ENCODE measurements around the gene POLE. TPM values are rescaled to one million over a fixed set of nuclear protein-coding genes. Genes with fewer than 3 reads are reported as not detected.

Gene POLE
- total RNA-seq, 1 experiment from 2014 or later, result 54.0 TPM

DNA sequence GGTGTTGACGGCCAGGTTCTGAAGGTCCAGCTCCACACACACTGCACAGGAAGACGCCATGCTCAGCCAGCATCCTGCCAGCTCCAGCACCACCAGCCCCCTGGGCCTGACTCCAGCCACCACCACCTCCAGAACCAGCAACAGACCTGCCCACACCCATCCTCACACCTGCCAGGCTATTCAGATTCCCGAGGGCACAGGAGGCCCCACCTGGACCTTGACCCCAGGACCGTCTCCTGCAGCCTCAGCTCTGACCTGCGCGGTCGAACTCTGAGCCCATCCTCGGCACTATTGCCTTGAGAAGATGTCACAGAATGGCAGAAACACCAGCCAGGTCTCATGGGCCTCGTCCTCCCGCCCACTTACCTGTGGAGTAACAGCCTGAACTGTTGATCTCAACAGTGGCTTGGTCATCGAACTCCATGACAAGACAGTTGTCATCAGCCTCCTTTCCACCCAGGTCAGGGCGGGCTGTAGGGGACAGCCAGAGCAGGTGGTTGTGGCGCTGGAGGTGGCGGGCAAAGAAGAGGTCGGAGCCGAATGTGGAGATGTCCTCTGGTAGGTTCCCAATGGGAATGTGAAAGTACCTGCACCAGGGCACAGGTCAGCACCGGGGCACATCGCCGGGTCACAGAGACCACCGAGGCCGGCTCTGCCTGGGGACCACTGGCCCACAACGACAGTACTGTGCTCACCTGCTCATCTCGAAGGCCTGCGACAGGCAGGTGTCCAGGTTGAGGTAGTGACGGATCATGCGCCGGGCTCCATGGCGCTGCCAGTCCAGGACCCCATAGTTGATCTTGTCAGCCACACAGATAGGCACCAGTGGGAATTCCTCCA is 45.1 kb downstream of the POLE start:
- H3K27me3 ChIP-seq (ENCODE audit: control insufficient read depth, insufficient read depth, low read length), result no peaks in the 10 kb centered on the region
- peaks cover 50% of the 10 kb centered on the region for H3K36me3 ChIP-seq (replicated peaks; ENCODE audit: control insufficient read depth, insufficient read depth, low read length)
- H3K4me3 ChIP-seq (ENCODE audit: insufficient read depth, low read depth, low read length), result no peak overlapping the region
- no peak for DNase-seq

DNA sequence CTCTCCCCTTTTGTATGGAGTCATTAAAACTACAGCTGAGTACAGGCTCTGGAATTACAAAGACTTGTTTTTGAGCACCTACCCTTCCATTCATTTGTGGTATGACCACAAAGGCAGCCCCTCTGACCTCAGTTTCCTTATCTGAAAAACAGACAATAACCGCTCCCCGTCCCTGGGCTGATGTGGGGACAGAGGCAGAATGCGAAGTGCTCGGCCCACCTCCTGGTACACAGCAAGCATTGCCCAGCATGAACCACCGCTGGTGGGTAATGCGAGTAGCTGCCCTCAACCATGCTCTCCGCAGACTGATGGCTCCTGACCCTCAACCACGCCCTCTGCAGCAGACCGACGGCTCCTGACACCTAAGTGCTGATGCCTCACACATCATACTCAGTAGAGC is 46.2 kb downstream of the POLE start:
- H3K36me3 ChIP-seq (replicated peaks; ENCODE audit: control insufficient read depth, insufficient read depth, low read length), result peaks cover 51% of the 10 kb centered on the region
- no peak overlapping the region for H3K4me3 ChIP-seq (ENCODE audit: insufficient read depth, low read depth, low read length)
- no peaks in the 10 kb centered on the region for H3K27me3 ChIP-seq (ENCODE audit: control insufficient read depth, insufficient read depth, low read length)
- DNase-seq, result no peak

GRCh38 chr12:132639956-132640520 is 47.1 kb downstream of the POLE start:
- H3K4me3 ChIP-seq (ENCODE audit: insufficient read depth, low read depth, low read length), result no peak overlapping the region
- peaks cover 53% of the 10 kb centered on the region for H3K36me3 ChIP-seq (replicated peaks; ENCODE audit: control insufficient read depth, insufficient read depth, low read length)
- no peaks in the 10 kb centered on the region for H3K27me3 ChIP-seq (ENCODE audit: control insufficient read depth, insufficient read depth, low read length)
- no peak for DNase-seq

DNA sequence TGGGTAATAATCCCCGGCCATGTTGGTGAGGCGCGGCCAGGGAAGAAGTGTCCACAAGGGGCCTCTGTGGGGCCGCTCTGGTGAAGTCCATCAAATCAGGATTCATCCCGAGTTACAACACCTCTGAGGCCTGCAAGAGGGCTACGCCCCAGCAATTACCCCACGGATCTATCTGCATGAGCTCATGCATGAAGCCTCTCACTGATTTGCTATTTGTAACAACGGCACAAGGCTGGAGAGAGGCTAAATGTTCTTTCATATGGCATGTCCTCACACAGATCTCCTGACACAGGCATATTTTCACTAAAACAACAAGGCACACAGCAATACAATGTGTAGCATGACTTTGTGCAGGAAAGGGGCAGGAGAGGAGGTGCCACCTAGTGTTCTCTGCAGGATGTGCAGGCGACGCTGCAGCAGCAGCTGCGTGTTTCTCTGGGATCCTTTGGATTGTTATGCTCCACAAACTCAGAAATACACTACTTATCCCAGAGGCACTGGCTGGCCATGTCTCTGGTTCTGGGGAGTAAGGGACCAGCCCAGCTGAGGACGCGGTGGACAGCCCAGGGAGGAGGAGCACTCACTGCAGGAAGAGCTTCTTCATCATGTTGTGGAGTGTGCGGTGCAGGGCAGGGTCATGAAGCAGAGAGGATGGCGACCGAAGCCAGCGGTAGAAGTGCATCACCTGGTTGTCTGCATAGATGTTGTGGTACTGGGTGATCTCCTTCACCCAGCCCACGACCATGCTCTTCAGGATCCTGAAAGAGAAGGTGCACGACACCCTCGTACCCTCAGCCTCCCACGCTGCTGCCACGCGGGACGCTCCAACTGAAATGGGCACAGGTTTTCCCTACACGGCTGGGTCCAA is 48.4 kb downstream of the POLE start:
- H3K4me3 ChIP-seq (ENCODE audit: insufficient read depth, low read depth, low read length), result no peak overlapping the region
- peaks cover 62% of the 10 kb centered on the region for H3K36me3 ChIP-seq (replicated peaks; ENCODE audit: control insufficient read depth, insufficient read depth, low read length)
- DNase-seq, result peak; percentile 84
- H3K27me3 ChIP-seq (ENCODE audit: control insufficient read depth, insufficient read depth, low read length), result no peaks in the 10 kb centered on the region

DNA sequence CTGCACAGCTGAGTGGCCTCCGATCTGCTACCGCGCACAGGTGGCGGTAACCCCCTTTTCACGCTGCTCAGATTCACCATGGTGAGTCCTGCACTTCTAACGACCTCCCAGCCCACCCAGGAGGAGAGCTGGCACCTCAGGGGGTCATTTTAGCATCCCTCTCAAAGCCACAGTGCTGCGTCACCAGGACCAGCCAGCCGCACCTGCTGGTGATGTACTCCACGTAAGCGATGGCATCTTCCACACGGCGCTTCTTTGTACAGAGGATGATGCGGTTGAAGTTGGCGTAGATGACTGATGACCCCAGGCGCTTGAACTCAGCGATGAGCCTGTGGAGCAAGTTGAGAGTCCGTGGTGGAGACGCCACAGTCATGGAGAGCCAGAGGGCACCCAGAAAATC is 49.3 kb downstream of the POLE start:
- Histone ChIP-seq H3K36me3 (replicated peaks; ENCODE audit: control insufficient read depth, insufficient read depth, low read length) (peaks cover 63% of the 10 kb centered on the region), H3K4me3 (ENCODE audit: insufficient read depth, low read depth, low read length) (no peak overlapping the region)

DNA sequence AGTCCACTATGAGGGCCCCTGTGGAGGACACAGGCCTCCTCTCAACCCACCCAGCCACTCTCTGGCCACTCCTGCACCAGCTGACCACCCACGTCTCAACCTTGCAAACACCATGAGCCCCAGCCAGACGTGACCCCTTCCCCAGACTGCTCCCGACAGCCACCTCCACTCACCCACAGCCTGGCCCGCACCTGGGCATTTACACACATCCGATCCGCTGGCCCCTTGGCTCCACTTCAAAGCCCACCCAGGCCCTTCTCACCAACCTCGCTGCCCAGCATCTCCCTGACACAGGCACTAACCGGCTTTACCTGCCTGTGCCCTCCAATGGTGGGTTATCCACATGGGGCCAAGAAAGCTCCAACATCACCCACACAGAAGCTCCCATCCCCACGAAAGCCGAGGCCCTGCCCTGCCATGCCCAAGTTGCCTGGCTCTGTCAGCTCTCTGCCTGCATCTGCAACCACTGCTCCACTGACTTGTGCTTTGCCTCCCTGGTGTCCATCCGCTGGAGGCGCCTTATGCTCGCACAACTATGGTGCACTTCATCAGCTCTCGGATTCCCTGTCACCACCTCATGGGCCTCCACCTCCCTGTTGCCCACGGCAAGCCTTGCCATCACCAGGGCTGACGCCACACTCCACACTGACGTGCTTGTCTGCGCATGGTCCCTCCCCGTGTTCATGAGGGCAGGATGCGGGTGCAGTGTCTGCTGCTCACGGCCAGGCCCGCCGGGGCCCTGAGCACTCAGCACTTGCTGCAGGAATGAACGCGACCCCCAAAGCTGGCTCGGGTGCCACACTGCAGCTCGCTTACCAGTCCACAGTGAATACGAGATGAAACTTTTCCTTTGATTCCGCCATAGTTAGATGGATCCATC is 51.8 kb downstream of the POLE start:
- H3K27me3 ChIP-seq (ENCODE audit: control insufficient read depth, insufficient read depth, low read length), result no peaks in the 10 kb centered on the region
- peaks cover 59% of the 10 kb centered on the region for H3K36me3 ChIP-seq (replicated peaks; ENCODE audit: control insufficient read depth, insufficient read depth, low read length)
- no peak overlapping the region for H3K4me3 ChIP-seq (ENCODE audit: insufficient read depth, low read depth, low read length)
- DNase-seq, result peak; percentile 32

More for the DNA sequence above, 49.3 kb downstream of the POLE start:
- H3K27me3 ChIP-seq (ENCODE audit: control insufficient read depth, insufficient read depth, low read length), result no peaks in the 10 kb centered on the region
- DNase-seq, result no peak

GRCh38 chr12:132634411-132634990 is 52.6 kb downstream of the POLE start:
- H3K36me3 ChIP-seq (replicated peaks; ENCODE audit: control insufficient read depth, insufficient read depth, low read length), result peaks cover 61% of the 10 kb centered on the region
- H3K27me3 ChIP-seq (ENCODE audit: control insufficient read depth, insufficient read depth, low read length), result no peaks in the 10 kb centered on the region
- no peak overlapping the region for H3K4me3 ChIP-seq (ENCODE audit: insufficient read depth, low read depth, low read length)
- peak; percentile 38 for DNase-seq

- Histone ChIP-seq H3K4me3 (ENCODE audit: insufficient read depth, low read depth, low read length) (no peak overlapping the region), H3K36me3 (replicated peaks; ENCODE audit: control insufficient read depth, insufficient read depth, low read length) (peaks cover 63% of the 10 kb centered on the region), H3K27me3 (ENCODE audit: control insufficient read depth, insufficient read depth, low read length) (no peaks in the 10 kb centered on the region)
- peak; percentile 46 for DNase-seq
Observed at GRCh38 chr12:132633901-132634300, 53.2 kb downstream of the POLE start.

- no peak for DNase-seq
- peaks cover 58% of the 10 kb centered on the region for H3K36me3 ChIP-seq (replicated peaks; ENCODE audit: control insufficient read depth, insufficient read depth, low read length)
- no peaks in the 10 kb centered on the region for H3K27me3 ChIP-seq (ENCODE audit: control insufficient read depth, insufficient read depth, low read length)
- H3K4me3 ChIP-seq (ENCODE audit: insufficient read depth, low read depth, low read length), result no peak overlapping the region
Observed at GRCh38 chr12:132633398-132633797, 53.7 kb downstream of the POLE start.

- Histone ChIP-seq H3K4me3 (ENCODE audit: insufficient read depth, low read depth, low read length) (no peak overlapping the region), H3K36me3 (replicated peaks; ENCODE audit: control insufficient read depth, insufficient read depth, low read length) (peaks cover 55% of the 10 kb centered on the region), H3K27me3 (ENCODE audit: control insufficient read depth, insufficient read depth, low read length) (no peaks in the 10 kb centered on the region)
- DNase-seq, result peak; percentile 43
Observed at GRCh38 chr12:132632521-132633228, 54.5 kb downstream of the POLE start.

DNA sequence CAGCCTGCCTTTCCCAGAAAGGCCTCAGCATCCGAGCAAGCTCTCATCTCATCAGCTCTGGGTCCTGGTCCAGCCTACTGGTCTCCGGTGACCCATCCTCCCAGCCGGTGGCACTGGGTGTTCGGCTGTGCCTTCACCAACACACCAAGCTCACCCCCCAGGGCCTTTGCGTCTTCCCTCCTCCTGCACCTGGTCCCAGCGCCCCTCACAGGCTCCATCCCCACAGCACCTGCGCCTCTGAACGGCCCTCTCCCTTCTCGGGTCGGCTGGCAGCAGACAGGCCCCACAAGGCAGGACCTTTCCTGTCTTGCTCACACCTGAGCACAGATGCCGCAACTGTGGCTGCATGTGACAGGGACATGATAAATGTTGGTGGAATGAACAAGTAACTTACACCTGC is 55.5 kb downstream of the POLE start:
- H3K27me3 ChIP-seq (ENCODE audit: control insufficient read depth, insufficient read depth, low read length), result no peaks in the 10 kb centered on the region
- H3K4me3 ChIP-seq (ENCODE audit: insufficient read depth, low read depth, low read length), result no peak overlapping the region
- H3K36me3 ChIP-seq (replicated peaks; ENCODE audit: control insufficient read depth, insufficient read depth, low read length), result peaks cover 46% of the 10 kb centered on the region
- peak; percentile 42 for DNase-seq

DNA sequence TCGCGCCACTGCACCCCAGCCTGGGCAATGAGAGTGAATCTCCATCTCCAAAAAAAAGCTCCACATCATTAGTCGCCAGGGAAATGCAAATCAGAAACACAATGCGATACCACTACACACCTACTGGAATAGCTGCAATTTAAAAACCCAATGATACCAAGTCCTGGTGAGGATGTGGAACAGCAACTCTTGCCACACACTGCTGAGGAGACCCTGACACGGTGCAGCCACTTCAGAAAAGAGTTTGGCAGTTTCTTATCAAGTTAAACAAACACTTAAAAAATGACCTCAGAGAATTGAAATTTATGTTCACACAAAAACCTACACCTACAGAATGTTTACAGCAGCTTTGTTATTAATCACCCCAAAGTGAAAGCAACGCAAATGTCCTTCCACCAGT is 56.5 kb downstream of the POLE start:
- no peaks in the 10 kb centered on the region for H3K27me3 ChIP-seq (ENCODE audit: control insufficient read depth, insufficient read depth, low read length)
- no peak overlapping the region for H3K4me3 ChIP-seq (ENCODE audit: insufficient read depth, low read depth, low read length)
- peaks cover 48% of the 10 kb centered on the region for H3K36me3 ChIP-seq (replicated peaks; ENCODE audit: control insufficient read depth, insufficient read depth, low read length)
- DNase-seq, result no peak

DNA sequence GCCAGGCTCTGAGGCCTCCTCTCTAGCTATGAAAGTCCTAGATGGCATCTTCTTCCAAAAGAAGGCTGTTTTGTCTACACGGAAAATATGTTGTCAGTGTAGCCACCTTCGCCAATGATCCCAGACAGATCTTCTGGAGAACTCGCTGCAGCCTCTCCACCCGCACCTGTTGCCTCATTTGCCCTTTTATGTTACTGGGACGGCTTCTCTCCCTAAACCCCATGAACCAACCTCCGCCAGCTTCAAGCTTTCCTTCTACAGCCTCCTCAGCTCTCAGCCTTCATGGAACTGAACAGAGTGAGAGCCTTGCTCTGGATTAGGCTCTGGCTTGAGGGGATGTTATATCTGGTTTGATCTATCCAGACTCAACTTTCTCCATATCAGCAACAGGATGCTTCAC is 57.8 kb downstream of the POLE start:
- peaks cover 45% of the 10 kb centered on the region for H3K36me3 ChIP-seq (replicated peaks; ENCODE audit: control insufficient read depth, insufficient read depth, low read length)
- DNase-seq, result no peak
- H3K27me3 ChIP-seq (ENCODE audit: control insufficient read depth, insufficient read depth, low read length), result no peaks in the 10 kb centered on the region

More for the DNA sequence above, 57.8 kb downstream of the POLE start:
- H3K4me3 ChIP-seq (ENCODE audit: insufficient read depth, low read depth, low read length), result no peak overlapping the region
